Measurements from ENCODE around the gene SEMA5A. TPM values are rescaled to one million over a fixed set of nuclear protein-coding genes. Genes with fewer than 3 reads are reported as not detected.

The SEMA5A gene
- polyA plus RNA-seq, 3 donors: not detected

GRCh38 chr5:9396285-9396770, 149.5 kb downstream of the SEMA5A start:
- H3K36me3 Mint-ChIP-seq: no peaks in the 10 kb centered on the region
- H3K27me3 Mint-ChIP-seq (ENCODE audit: low read depth in 3 of 3): peaks cover 0 to under 1% (median 0%) of the 10 kb centered on the region in 3 donors
- Histone ChIP-seq H2AFZ (ENCODE audit: insufficient read depth, low read depth, low read length, poor library complexity, severe bottlenecking) (no peak overlapping the region), H3K4me3 (replicated peaks in 1 of 3; ENCODE audit: low read depth in 2 of 3, low read length in 3 of 3) (no peak overlapping the region), H3K27ac (ENCODE audit: low read depth in 1 of 2, low read length in 2 of 2) (no peak overlapping the region), H3K9me3 (replicated peaks in 1 of 2; ENCODE audit: control insufficient read depth in 1 of 2, insufficient read depth in 1 of 2, low read length in 2 of 2) (no peaks in the 10 kb centered on the region), H3K27me3 (ENCODE audit: control insufficient read depth in 2 of 2, insufficient read depth in 2 of 2, low read length in 2 of 2) (no peaks in the 10 kb centered on the region), H3K79me2 (ENCODE audit: insufficient read depth, low read length) (no peaks in the 10 kb centered on the region), H3K9ac (ENCODE audit: insufficient read depth, low read length, poor library complexity, severe bottlenecking) (no peak overlapping the region), H3K36me3 (replicated peaks in 1 of 2; ENCODE audit: control insufficient read depth in 1 of 2, insufficient read depth in 2 of 2, low read length in 2 of 2) (no peaks in the 10 kb centered on the region), H4K20me1 (ENCODE audit: insufficient read depth, low read length) (no peaks in the 10 kb centered on the region), H3K4me1 (ENCODE audit: control insufficient read depth in 1 of 2, insufficient read depth in 2 of 2, low read length in 2 of 2) (no peaks in the 10 kb centered on the region), H3K4me2 (replicated peaks; ENCODE audit: extremely low read depth, low read length, poor library complexity, severe bottlenecking) (no peak overlapping the region)
- WGBS (ENCODE audit: insufficient coverage): 82% methylated on average over 2 of the region's 2 CpGs
- intact Hi-C loops (cut with micrococcal nuclease): no loop called here
- no peak overlapping the region for H3K27ac Mint-ChIP-seq
- no peak overlapping the region for H3K4me3 Mint-ChIP-seq
- H3K9me3 Mint-ChIP-seq: peaks cover 0 to 8% (median 4%) of the 10 kb centered on the region in 7 donors
- DNase-seq: no peak
- no peak for TF ChIP-seq CTCF (IDR thresholded peaks at IDR 0.05)
- H3K4me1 Mint-ChIP-seq: no peaks in the 10 kb centered on the region

GRCh38 chr5:9395706-9396105, 150.2 kb downstream of the SEMA5A start:
- Histone ChIP-seq H2AFZ (ENCODE audit: insufficient read depth, low read depth, low read length, poor library complexity, severe bottlenecking) (no peak overlapping the region), H3K79me2 (ENCODE audit: insufficient read depth, low read length) (no peaks in the 10 kb centered on the region), H3K27ac (ENCODE audit: low read depth in 1 of 2, low read length in 2 of 2) (no peak overlapping the region), H3K9ac (ENCODE audit: insufficient read depth, low read length, poor library complexity, severe bottlenecking) (no peak overlapping the region), H3K27me3 (ENCODE audit: control insufficient read depth in 2 of 2, insufficient read depth in 2 of 2, low read length in 2 of 2) (no peaks in the 10 kb centered on the region), H4K20me1 (ENCODE audit: insufficient read depth, low read length) (no peaks in the 10 kb centered on the region), H3K4me2 (replicated peaks; ENCODE audit: extremely low read depth, low read length, poor library complexity, severe bottlenecking) (no peak overlapping the region), H3K9me3 (replicated peaks in 1 of 2; ENCODE audit: control insufficient read depth in 1 of 2, insufficient read depth in 1 of 2, low read length in 2 of 2) (no peaks in the 10 kb centered on the region), H3K4me3 (replicated peaks in 1 of 3; ENCODE audit: low read depth in 2 of 3, low read length in 3 of 3) (no peak overlapping the region), H3K4me1 (ENCODE audit: control insufficient read depth in 1 of 2, insufficient read depth in 2 of 2, low read length in 2 of 2) (no peaks in the 10 kb centered on the region), H3K36me3 (replicated peaks in 1 of 2; ENCODE audit: control insufficient read depth in 1 of 2, insufficient read depth in 2 of 2, low read length in 2 of 2) (no peaks in the 10 kb centered on the region)
- no peaks in the 10 kb centered on the region for H3K4me1 Mint-ChIP-seq
- intact Hi-C loops (cut with micrococcal nuclease): no loop called here
- no peak for TF ChIP-seq CTCF (IDR thresholded peaks at IDR 0.05)
- no peaks in the 10 kb centered on the region for H3K27me3 Mint-ChIP-seq (ENCODE audit: low read depth in 3 of 3)
- 80% methylated on average over 1 of the region's 2 CpGs for WGBS (ENCODE audit: insufficient coverage)
- no peak overlapping the region for H3K4me3 Mint-ChIP-seq
- no peaks in the 10 kb centered on the region for H3K36me3 Mint-ChIP-seq
- no peak overlapping the region for H3K27ac Mint-ChIP-seq
- DNase-seq: no peak
- peaks cover 0 to 8% (median 4%) of the 10 kb centered on the region in 7 donors for H3K9me3 Mint-ChIP-seq
